HCT116 (cell line): Measurements from ENCODE around the gene ARID3A. TPM values are rescaled to one million over a fixed set of nuclear protein-coding genes. Genes with fewer than 3 reads are reported as not detected.
A peak's percentile ranks its signal among the peaks of the same experiment; 100 is the strongest.

Experiments used
- ATAC-seq: fragments of 200-7000 bp; cut with Tn5 transposase; 2 replicates; pipeline ENCODE4 v1.9.1; 2020; ENCODE audit warnings: mild to moderate bottlenecking, moderate library complexity
- BruUV-seq: library from RNA; stranded (reverse); fragments of 400-500 nt; replicated peaks from 2 replicates; lab custom pipeline; 2021; lab: Mats Ljungman, UMichigan
- CTCF ChIA-PET: fragments of 300-600 bp; sonication (Branson Sonifier 250); formaldehyde crosslinking; loops from one replicate; lab custom pipeline; 2021; ENCODE audit warnings: antibody characterized with exemption; lab: Charles Lee
- POLR2A ChIA-PET: fragments of 300-600, 350-600 bp; sonication (Branson Sonifier 250); formaldehyde crosslinking; loops from one replicate; lab custom pipeline; 2021; ENCODE audit warnings: antibody characterized with exemption; lab: Charles Lee
- RAD21 ChIA-PET, 2 experiments: fragments of 300-600 bp; sonication (Branson Sonifier 250); formaldehyde crosslinking; loops; one replicate each; lab custom pipeline; 2023; ENCODE audit warnings: low total read pairs in 2 of 2; ENCODE audit not compliant: uncharacterized antibody in 2 of 2, unreplicated experiment in 2 of 2, low non-redundant PET in 1 of 2; lab: Charles Lee
- DNase-seq: peaks from one replicate; pipeline ENCODE4 v3.0.0-alpha.2; 2010; ENCODE audit warnings: low read depth, low spot score
- H2AFZ ChIP-seq: fragments of 200-600 bp; shearing (Covaris generic), sonication (generic); 2 replicates; pipeline ENCODE4 v1.6.1; 2017; ENCODE audit warnings: low read depth, mixed run types, mixed read lengths, antibody characterized with exemption, low read length; ENCODE audit not compliant: poor library complexity, severe bottlenecking
- H3K27ac ChIP-seq: 2 replicates; pipeline ENCODE4 v1.5.1; 2012; ENCODE audit warnings: low read depth, low read length
- H3K27me3 ChIP-seq: fragments of 200-600 bp; sonication (generic); 2 replicates; pipeline ENCODE4 v1.6.1; 2016; ENCODE audit warnings: mixed run types, low read length, mixed read lengths; ENCODE audit not compliant: insufficient read depth
- H3K36me3 ChIP-seq, 2 experiments: fragments of 200-500 bp in 1 of 2; fragments of 200-600 bp in 1 of 2; sonication (Bioruptor generic) in 1 of 2; sonication (generic) in 1 of 2; 2 replicates each; pipeline versions ENCODE4 v1.5.1 to v1.6.1; 2014 to 2016; ENCODE audit warnings: low read length in 2 of 2, inconsistent platforms in 1 of 2, mixed read lengths in 1 of 2, mixed run types in 1 of 2; ENCODE audit not compliant: insufficient read depth in 2 of 2, control insufficient read depth in 1 of 2
- H3K4me1 ChIP-seq, 2 experiments: fragments of 200-600 bp in 1 of 2; sonication (generic) in 1 of 2; 2 replicates each; pipeline versions ENCODE4 v1.5.1 to v1.6.1; 2012 to 2017; ENCODE audit warnings: low read length in 2 of 2, inconsistent platforms in 1 of 2, mild to moderate bottlenecking in 1 of 2, mixed read lengths in 1 of 2, mixed run types in 1 of 2, moderate library complexity in 1 of 2; ENCODE audit not compliant: insufficient read depth in 2 of 2, control insufficient read depth in 1 of 2
- H3K4me2 ChIP-seq: fragments of 200-600 bp; sonication (generic); 2 replicates; pipeline ENCODE4 v1.6.1; 2017; ENCODE audit warnings: mixed run types, low read length, mixed read lengths
- H3K4me3 ChIP-seq, 2 experiments: fragments of 200-600 bp in 1 of 2; sonication (generic) in 1 of 2; replicated peaks in 1 of 2; 2 replicates each; pipeline ENCODE4 v1.5.1; 2011 to 2016; ENCODE audit warnings: low read length in 2 of 2, control low read depth in 1 of 2, low read depth in 1 of 2, mild to moderate bottlenecking in 1 of 2, mixed read lengths in 1 of 2, mixed run types in 1 of 2
- H3K79me2 ChIP-seq: fragments of 200-600 bp; sonication (generic); 2 replicates; pipeline ENCODE4 v1.6.1; 2017; ENCODE audit warnings: mild to moderate bottlenecking, mixed run types, low read length, moderate library complexity, mixed read lengths; ENCODE audit not compliant: insufficient read depth
- H3K9ac ChIP-seq: fragments of 200-600 bp; sonication (generic); 2 replicates; pipeline ENCODE4 v1.6.1; 2016; ENCODE audit warnings: low read length, mixed read lengths
- H3K9me2 ChIP-seq: fragments of 200-600 bp; sonication (generic), shearing (Covaris generic); 2 replicates; pipeline ENCODE4 v1.6.1; 2017; ENCODE audit warnings: mixed run types, mild to moderate bottlenecking, moderate library complexity; ENCODE audit not compliant: insufficient read depth
- H3K9me3 ChIP-seq, 2 experiments: fragments of 200-500 bp in 1 of 2; fragments of 200-600 bp in 1 of 2; sonication (Bioruptor generic) in 1 of 2; sonication (generic) in 1 of 2; 2 replicates each; pipeline ENCODE4 v1.6.1; 2014 to 2017; ENCODE audit warnings: low read length in 2 of 2, mixed read lengths in 2 of 2, inconsistent platforms in 1 of 2, low read depth in 1 of 2, mild to moderate bottlenecking in 1 of 2, mixed run types in 1 of 2, moderate library complexity in 1 of 2; ENCODE audit not compliant: control insufficient read depth in 1 of 2, insufficient read depth in 1 of 2
- H4K20me1 ChIP-seq: fragments of 200-600 bp; sonication (generic), shearing (Covaris generic); 2 replicates; pipeline ENCODE4 v1.6.1; 2017; ENCODE audit warnings: mixed run types, mild to moderate bottlenecking, moderate library complexity; ENCODE audit not compliant: insufficient read depth
- CBX3 ChIP-seq: IDR thresholded peaks from 2 replicates; pipeline ENCODE4 v1.6.1; 2012; ENCODE audit warnings: low read depth
- CEBPB ChIP-seq: IDR thresholded peaks from 2 replicates; pipeline ENCODE4 v1.6.1; 2012; ENCODE audit warnings: low read depth
- CTCF ChIP-seq, 3 experiments: fragments of 200-600 bp in 1 of 3; sonication (generic) in 1 of 3; IDR thresholded peaks in 2 of 3; conservative IDR thresholded peaks in 1 of 3; 2 replicates each; pipeline ENCODE4 v1.5.1; 2012 to 2017; ENCODE audit warnings: low read depth in 2 of 3, low read length in 2 of 3, antibody characterized with exemption in 1 of 3, borderline replicate concordance in 1 of 3, control low read depth in 1 of 3, mild to moderate bottlenecking in 1 of 3, mixed read lengths in 1 of 3, mixed run types in 1 of 3, moderate library complexity in 1 of 3; ENCODE audit not compliant: insufficient read depth in 1 of 3
- EGR1 ChIP-seq: IDR thresholded peaks from 2 replicates; pipeline ENCODE4 v1.6.1; 2012; ENCODE audit warnings: low read depth
- ELF1 ChIP-seq: IDR thresholded peaks from 2 replicates; pipeline ENCODE4 v1.6.1; 2012; ENCODE audit warnings: low read depth, borderline replicate concordance
- EZH2 ChIP-seq: fragments of 200-600 bp; sonication (generic); IDR thresholded peaks from 2 replicates; pipeline ENCODE4 v1.6.1; 2017; ENCODE audit warnings: antibody characterized with exemption, mixed run types
- EZH2phosphoT487 ChIP-seq: fragments of 200-600 bp; IDR thresholded peaks from 2 replicates; pipeline ENCODE4 v1.6.1; 2018; ENCODE audit warnings: antibody characterized with exemption, borderline replicate concordance
- FOSL1 ChIP-seq: IDR thresholded peaks from 2 replicates; pipeline ENCODE4 v1.6.1; 2012; ENCODE audit warnings: low read depth
- JUND ChIP-seq: IDR thresholded peaks from 2 replicates; pipeline ENCODE4 v1.6.1; 2012
- POLR2A ChIP-seq: IDR thresholded peaks from 2 replicates; pipeline ENCODE4 v1.7.0; 2011; ENCODE audit warnings: borderline replicate concordance; ENCODE audit not compliant: insufficient read depth, insufficient read length; ENCODE audit errors: extremely low read depth
- POLR2AphosphoS5 ChIP-seq: IDR thresholded peaks from 2 replicates; pipeline ENCODE4 v1.6.1; 2011; ENCODE audit warnings: mild to moderate bottlenecking, low read depth, low read length, moderate library complexity
- REST ChIP-seq: IDR thresholded peaks from 2 replicates; pipeline ENCODE4 v1.6.1; 2012; ENCODE audit warnings: low read depth
- SP1 ChIP-seq: IDR thresholded peaks from 2 replicates; pipeline ENCODE4 v1.6.1; 2012; ENCODE audit warnings: low read depth
- SRF ChIP-seq: IDR thresholded peaks from 2 replicates; pipeline ENCODE4 v1.6.1; 2012; ENCODE audit warnings: low read depth
- TCF7L2 ChIP-seq: IDR thresholded peaks from 2 replicates; pipeline ENCODE4 v1.7.0; 2011; ENCODE audit warnings: borderline replicate concordance, inconsistent platforms; ENCODE audit not compliant: insufficient read depth, insufficient read length; ENCODE audit errors: extremely low read depth
- YY1 ChIP-seq: IDR thresholded peaks from 2 replicates; pipeline ENCODE4 v1.6.1; 2011; ENCODE audit warnings: low read length, low read depth, moderate library complexity, mild to moderate bottlenecking; ENCODE audit not compliant: insufficient replicate concordance; ENCODE audit errors: extremely low read depth
- ZBTB33 ChIP-seq: IDR thresholded peaks from 2 replicates; pipeline ENCODE4 v1.6.1; 2011; ENCODE audit warnings: mild to moderate bottlenecking, low read length, moderate library complexity; ENCODE audit not compliant: insufficient replicate concordance; ENCODE audit errors: extremely low read depth
- ZFX ChIP-seq: fragments of 450-650 bp; IDR thresholded peaks from 2 replicates; pipeline ENCODE4 v1.6.1; 2017
- ZNF274 ChIP-seq: fragments of 200-500 bp; sonication (Bioruptor generic); IDR thresholded peaks from 2 replicates; pipeline ENCODE4 v1.6.1; 2014; ENCODE audit warnings: mild to moderate bottlenecking, low read depth, low read length, inconsistent platforms
- intact Hi-C: fragments of 100-400 bp; cut with micrococcal nuclease; formaldehyde crosslinking; loops from 2 replicates; pipeline ENCODE4 v1.10.0; 2022
- total RNA-seq: library from RNA; stranded (reverse); gene quantifications from one replicate; pipeline ENCODE4 v1.2.1, GENCODE V29; 2021; ENCODE audit not compliant: unreplicated experiment

ARID3A gene
- total RNA-seq, 1 experiment from 2014 or later = 21.8 TPM

- TF ChIP-seq EZH2phosphoT487 = no peak
These were observed 7.7 kb upstream of the ARID3A start (continued) for GRCh38 chr19:918152-918437.

GRCh38 chr19:918481-919198 is 7.2 kb upstream of the ARID3A start:
- RAD21 ChIA-PET = interaction anchor here in 1 of 2 experiments (0.5 kb wide), 1 partner anchor 149 kb away, joined by 3 read pairs; no protein-coding TSS in a partner anchor
- intact Hi-C loops = no loop called here
- CTCF ChIA-PET = no interaction called here
- Histone ChIP-seq H3K9ac (no peak overlapping the region), H3K27me3 (no peaks in the 10 kb centered on the region), H3K36me3 (no peaks in the 10 kb centered on the region), H2AFZ (no peak overlapping the region), H3K79me2 (no peaks in the 10 kb centered on the region), H3K9me3 (no peaks in the 10 kb centered on the region), H3K4me2 (peak overlapping the region; percentile 98; the same call in 1 of the 2 replicates), H4K20me1 (no peaks in the 10 kb centered on the region), H3K4me1 (peaks cover 4 to 33% of the 10 kb centered on the region in 2 experiments), H3K27ac (no peak overlapping the region), H3K4me3 (no peak overlapping the region), H3K9me2 (no peaks in the 10 kb centered on the region)
- TF ChIP-seq ZNF274 = no peak
- no peak for TF ChIP-seq EZH2
- no peak for TF ChIP-seq CEBPB
- TF ChIP-seq EZH2phosphoT487 = no peak
- TF ChIP-seq SP1 = no peak
- TF ChIP-seq ZFX = no peak
- no peak for TF ChIP-seq SRF
- TF ChIP-seq POLR2A = no peak
- TF ChIP-seq REST = no peak
- TF ChIP-seq CTCF (IDR thresholded peaks at IDR 0.05 in 2 of 3, conservative IDR thresholded peaks at IDR 0.05 in 1 of 3; ENCODE audit: borderline replicate concordance in 1 of 3, insufficient read depth in 1 of 3, low read depth in 2 of 3, low read length in 2 of 3) = no peak
- no peak for TF ChIP-seq FOSL1
- TF ChIP-seq TCF7L2 = no peak
- TF ChIP-seq YY1 = no peak
- no peak for TF ChIP-seq EGR1
- no peak for TF ChIP-seq ZBTB33
- no peak for TF ChIP-seq POLR2AphosphoS5
- no peak for TF ChIP-seq ELF1
- TF ChIP-seq JUND = no peak
- no peak for TF ChIP-seq CBX3
- no peak for DNase-seq
- POLR2A ChIA-PET = no interaction called here
- no peak for ATAC-seq
- no TSS peak for BruUV-seq
